ENCODE measurements around the gene PPL. TPM values are rescaled to one million over a fixed set of nuclear protein-coding genes. Genes with fewer than 3 reads are reported as not detected.

PPL gene
- total and polyA plus RNA-seq, 2 of the 13 experiments (the other 11 are each of a cell fraction or from before 2014, with no cell fraction given), result 5.7 to 6.6 TPM

- TF ChIP-seq ZNF503 (CRISPR knock-in tag; IDR thresholded peaks at IDR 0.05), result no peak
- TF ChIP-seq NCOA1 (CRISPR knock-in tag; IDR thresholded peaks at IDR 0.05), result no peak
- no peak for TF ChIP-seq SP5 (CRISPR knock-in tag; IDR thresholded peaks at IDR 0.05; ENCODE audit: borderline replicate concordance, low read depth)
- TF ChIP-seq, protein P1, sequence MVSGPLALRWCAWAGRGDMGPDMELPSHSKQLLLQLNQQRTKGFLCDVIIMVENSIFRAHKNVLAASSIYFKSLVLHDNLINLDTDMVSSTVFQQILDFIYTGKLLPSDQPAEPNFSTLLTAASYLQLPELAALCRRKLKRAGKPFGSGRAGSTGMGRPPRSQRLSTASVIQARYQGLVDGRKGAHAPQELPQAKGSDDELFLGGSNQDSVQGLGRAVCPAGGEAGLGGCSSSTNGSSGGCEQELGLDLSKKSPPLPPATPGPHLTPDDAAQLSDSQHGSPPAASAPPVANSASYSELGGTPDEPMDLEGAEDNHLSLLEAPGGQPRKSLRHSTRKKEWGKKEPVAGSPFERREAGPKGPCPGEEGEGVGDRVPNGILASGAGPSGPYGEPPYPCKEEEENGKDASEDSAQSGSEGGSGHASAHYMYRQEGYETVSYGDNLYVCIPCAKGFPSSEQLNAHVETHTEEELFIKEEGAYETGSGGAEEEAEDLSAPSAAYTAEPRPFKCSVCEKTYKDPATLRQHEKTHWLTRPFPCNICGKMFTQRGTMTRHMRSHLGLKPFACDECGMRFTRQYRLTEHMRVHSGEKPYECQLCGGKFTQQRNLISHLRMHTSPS (CRISPR knock-in tag; IDR thresholded peaks at IDR 0.05; ENCODE audit: low read depth), result peak; percentile 75; the same call in 1 of the 2 replicates
- TF ChIP-seq, protein P2, sequence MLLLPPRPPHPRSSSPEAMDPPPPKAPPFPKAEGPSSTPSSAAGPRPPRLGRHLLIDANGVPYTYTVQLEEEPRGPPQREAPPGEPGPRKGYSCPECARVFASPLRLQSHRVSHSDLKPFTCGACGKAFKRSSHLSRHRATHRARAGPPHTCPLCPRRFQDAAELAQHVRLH (CRISPR knock-in tag; IDR thresholded peaks at IDR 0.05; ENCODE audit: borderline replicate concordance, low read depth), result no peak
- 0 out of 2 replicates have a peak, but pooled peaks have one; percentile 46 for TF ChIP-seq ZNF543 (CRISPR knock-in tag; IDR thresholded peaks at IDR 0.05)
- TF ChIP-seq SMAD1 (CRISPR knock-in tag; IDR thresholded peaks at IDR 0.05; ENCODE audit: borderline replicate concordance, low read depth), result 0 out of 2 replicates have a peak, but pooled peaks have one; percentile 33
- TF ChIP-seq KLF16 (CRISPR knock-in tag; IDR thresholded peaks at IDR 0.05), result no peak
- no peak for TF ChIP-seq ZBTB25 (CRISPR knock-in tag; IDR thresholded peaks at IDR 0.05)
- peak; percentile 69 for TF ChIP-seq UBTF (CRISPR knock-in tag; IDR thresholded peaks at IDR 0.05)
- TF ChIP-seq, protein P3, sequence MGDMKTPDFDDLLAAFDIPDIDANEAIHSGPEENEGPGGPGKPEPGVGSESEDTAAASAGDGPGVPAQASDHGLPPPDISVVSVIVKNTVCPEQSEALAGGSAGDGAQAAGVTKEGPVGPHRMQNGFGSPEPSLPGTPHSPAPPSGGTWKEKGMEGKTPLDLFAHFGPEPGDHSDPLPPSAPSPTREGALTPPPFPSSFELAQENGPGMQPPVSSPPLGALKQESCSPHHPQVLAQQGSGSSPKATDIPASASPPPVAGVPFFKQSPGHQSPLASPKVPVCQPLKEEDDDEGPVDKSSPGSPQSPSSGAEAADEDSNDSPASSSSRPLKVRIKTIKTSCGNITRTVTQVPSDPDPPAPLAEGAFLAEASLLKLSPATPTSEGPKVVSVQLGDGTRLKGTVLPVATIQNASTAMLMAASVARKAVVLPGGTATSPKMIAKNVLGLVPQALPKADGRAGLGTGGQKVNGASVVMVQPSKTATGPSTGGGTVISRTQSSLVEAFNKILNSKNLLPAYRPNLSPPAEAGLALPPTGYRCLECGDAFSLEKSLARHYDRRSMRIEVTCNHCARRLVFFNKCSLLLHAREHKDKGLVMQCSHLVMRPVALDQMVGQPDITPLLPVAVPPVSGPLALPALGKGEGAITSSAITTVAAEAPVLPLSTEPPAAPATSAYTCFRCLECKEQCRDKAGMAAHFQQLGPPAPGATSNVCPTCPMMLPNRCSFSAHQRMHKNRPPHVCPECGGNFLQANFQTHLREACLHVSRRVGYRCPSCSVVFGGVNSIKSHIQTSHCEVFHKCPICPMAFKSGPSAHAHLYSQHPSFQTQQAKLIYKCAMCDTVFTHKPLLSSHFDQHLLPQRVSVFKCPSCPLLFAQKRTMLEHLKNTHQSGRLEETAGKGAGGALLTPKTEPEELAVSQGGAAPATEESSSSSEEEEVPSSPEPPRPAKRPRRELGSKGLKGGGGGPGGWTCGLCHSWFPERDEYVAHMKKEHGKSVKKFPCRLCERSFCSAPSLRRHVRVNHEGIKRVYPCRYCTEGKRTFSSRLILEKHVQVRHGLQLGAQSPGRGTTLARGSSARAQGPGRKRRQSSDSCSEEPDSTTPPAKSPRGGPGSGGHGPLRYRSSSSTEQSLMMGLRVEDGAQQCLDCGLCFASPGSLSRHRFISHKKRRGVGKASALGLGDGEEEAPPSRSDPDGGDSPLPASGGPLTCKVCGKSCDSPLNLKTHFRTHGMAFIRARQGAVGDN (CRISPR knock-in tag; IDR thresholded peaks at IDR 0.05), result peak; percentile 52
- no peak for TF ChIP-seq KLF9 (CRISPR knock-in tag; IDR thresholded peaks at IDR 0.05; ENCODE audit: low read depth)
- TF ChIP-seq, protein P4, sequence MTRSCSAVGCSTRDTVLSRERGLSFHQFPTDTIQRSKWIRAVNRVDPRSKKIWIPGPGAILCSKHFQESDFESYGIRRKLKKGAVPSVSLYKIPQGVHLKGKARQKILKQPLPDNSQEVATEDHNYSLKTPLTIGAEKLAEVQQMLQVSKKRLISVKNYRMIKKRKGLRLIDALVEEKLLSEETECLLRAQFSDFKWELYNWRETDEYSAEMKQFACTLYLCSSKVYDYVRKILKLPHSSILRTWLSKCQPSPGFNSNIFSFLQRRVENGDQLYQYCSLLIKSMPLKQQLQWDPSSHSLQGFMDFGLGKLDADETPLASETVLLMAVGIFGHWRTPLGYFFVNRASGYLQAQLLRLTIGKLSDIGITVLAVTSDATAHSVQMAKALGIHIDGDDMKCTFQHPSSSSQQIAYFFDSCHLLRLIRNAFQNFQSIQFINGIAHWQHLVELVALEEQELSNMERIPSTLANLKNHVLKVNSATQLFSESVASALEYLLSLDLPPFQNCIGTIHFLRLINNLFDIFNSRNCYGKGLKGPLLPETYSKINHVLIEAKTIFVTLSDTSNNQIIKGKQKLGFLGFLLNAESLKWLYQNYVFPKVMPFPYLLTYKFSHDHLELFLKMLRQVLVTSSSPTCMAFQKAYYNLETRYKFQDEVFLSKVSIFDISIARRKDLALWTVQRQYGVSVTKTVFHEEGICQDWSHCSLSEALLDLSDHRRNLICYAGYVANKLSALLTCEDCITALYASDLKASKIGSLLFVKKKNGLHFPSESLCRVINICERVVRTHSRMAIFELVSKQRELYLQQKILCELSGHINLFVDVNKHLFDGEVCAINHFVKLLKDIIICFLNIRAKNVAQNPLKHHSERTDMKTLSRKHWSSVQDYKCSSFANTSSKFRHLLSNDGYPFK (CRISPR knock-in tag; IDR thresholded peaks at IDR 0.05; ENCODE audit: borderline replicate concordance), result 0 out of 2 replicates have a peak, but pooled peaks have one; percentile 45
These were observed 39.7 kb upstream of the PPL start (continued) for GRCh38 chr16:4976611-4977145.

Data from HepG2 (cell line).